Neural cell (in vitro differentiated cells): ENCODE data around the gene ELOA2.

Source experiments
- CTCF ChIP-seq: fragments of 450-650 bp; IDR thresholded peaks from 2 replicates; pipeline ENCODE4 v1.5.1; 2014; ENCODE audit warnings: antibody characterized with exemption, mild to moderate bottlenecking, moderate library complexity; ENCODE audit not compliant: poor library complexity, severe bottlenecking
- EP300 ChIP-seq: fragments of 450-650 bp; conservative IDR thresholded peaks from 2 replicates; pipeline ENCODE4 v1.6.1; 2014; ENCODE audit warnings: antibody characterized with exemption, mild to moderate bottlenecking, moderate library complexity; ENCODE audit not compliant: poor library complexity, severe bottlenecking
- EZH2 ChIP-seq: fragments of 200-600, 300-800 bp; shearing (Covaris generic), sonication (generic); IDR thresholded peaks from 2 replicates; pipeline ENCODE4 v1.6.1; 2014; ENCODE audit warnings: antibody characterized with exemption, low read length, borderline replicate concordance, mild to moderate bottlenecking; ENCODE audit not compliant: insufficient read depth, poor library complexity, severe bottlenecking

GRCh38 chr18:47062471-47062870, 27.1 kb upstream of the ELOA2 start:
- TF ChIP-seq EZH2, result no peak
- no peak for TF ChIP-seq CTCF
- TF ChIP-seq EP300, result no peak
